ENCODE measurements around the gene PCBP3. TPM values are rescaled to one million over a fixed set of nuclear protein-coding genes. Genes with fewer than 3 reads are reported as not detected.

PCBP3 gene
- total and polyA plus RNA-seq, 2 of the 13 experiments (the other 11 are each of a cell fraction or from before 2014, with no cell fraction given), result not detected

GRCh38 chr21:45615145-45615711 lies 28.3 kb upstream of the PCBP3 start:
- Histone ChIP-seq H3K9me3 (ENCODE audit: low read length) (no peaks in the 10 kb centered on the region), H2AFZ (ENCODE audit: low read length) (no peak overlapping the region), H3K79me2 (ENCODE audit: insufficient read depth, low read length) (no peaks in the 10 kb centered on the region), H4K20me1 (ENCODE audit: insufficient read depth, low read length) (no peaks in the 10 kb centered on the region), H3K36me3 (replicated peaks in 1 of 2; ENCODE audit: control insufficient read depth in 1 of 2, insufficient read depth in 2 of 2, low read length in 2 of 2) (no peaks in the 10 kb centered on the region), H3K27ac (ENCODE audit: extremely low read length, insufficient read depth, low read length) (no peak overlapping the region), H3K9ac (ENCODE audit: insufficient read depth, low read depth, low read length) (no peak overlapping the region), H3K27me3 (ENCODE audit: control insufficient read depth in 1 of 2, insufficient read depth in 2 of 2, low read length in 2 of 2) (peaks cover 15 to 80% of the 10 kb centered on the region in 2 experiments), H3K4me3 (replicated peaks in 1 of 3; ENCODE audit: insufficient read depth in 1 of 3, low read depth in 2 of 3, low read length in 3 of 3) (no peak overlapping the region; a peak in 1 of 6 replicates), H3K4me2 (ENCODE audit: low read depth, low read length) (peak overlapping the region; percentile 58), H3K4me1 (ENCODE audit: insufficient read depth, low read length) (peaks cover 12% of the 10 kb centered on the region)
- BruUV-seq (replicated peaks), result no TSS peak
- CTCF ChIA-PET (ENCODE audit: low intra/inter-chr PET ratio, low total read pairs), result no interaction called here
- POLR2A ChIA-PET, result no interaction called here
- peak; percentile 67 for FAIRE-seq
- peak; percentile 23 for DNase-seq (ENCODE audit: low spot score)
- in situ Hi-C loops (cut with HindIII; ENCODE audit: extremely low pct_ligation_motif_present, low pct_unique_long_range_greater_than_20kb), result no loop called here
- ATAC-seq, result peak; percentile 70
- 0% methylated on average over 20 of the region's 27 CpGs for WGBS (ENCODE audit: low lambda C conversion rate)
- intact Hi-C loops (cut with micrococcal nuclease; ENCODE audit: unreplicated experiment), result loop anchor here (1.0 kb wide), 1 partner anchor 205 kb away; no protein-coding TSS in a partner anchor
- TF ChIP-seq ERF (CRISPR knock-in tag; IDR thresholded peaks at IDR 0.05) (no peak), ZNF468 (CRISPR knock-in tag; IDR thresholded peaks at IDR 0.05) (no peak), HDAC1 (CRISPR knock-in tag; IDR thresholded peaks at IDR 0.05) (0 out of 2 replicates have a peak, but pooled peaks have one; percentile 34), PPARG (CRISPR knock-in tag; conservative IDR thresholded peaks at IDR 0.05) (no peak), ZNF687 (CRISPR knock-in tag; IDR thresholded peaks at IDR 0.05) (peak; percentile 50), TGIF2 (CRISPR knock-in tag; IDR thresholded peaks at IDR 0.05) (0 out of 2 replicates have a peak, but pooled peaks have one; percentile 31), ZNF605 (CRISPR knock-in tag; IDR thresholded peaks at IDR 0.05) (no peak), RFXAP (CRISPR knock-in tag; IDR thresholded peaks at IDR 0.05; ENCODE audit: borderline replicate concordance) (no peak), ARNT2 (CRISPR knock-in tag; IDR thresholded peaks at IDR 0.05; ENCODE audit: low read depth) (no peak), SNAI1 (CRISPR knock-in tag; IDR thresholded peaks at IDR 0.05; ENCODE audit: borderline replicate concordance) (no peak), MYC (CRISPR knock-in tag; IDR thresholded peaks at IDR 0.05; ENCODE audit: borderline replicate concordance) (peak; percentile 46; the same call in 1 of the 2 replicates), ARNT (IDR thresholded peaks at IDR 0.05) (no peak), CAMTA2 (CRISPR knock-in tag; IDR thresholded peaks at IDR 0.05; ENCODE audit: borderline replicate concordance) (no peak), ZNF782 (CRISPR knock-in tag; IDR thresholded peaks at IDR 0.05; ENCODE audit: borderline replicate concordance) (no peak), GMEB2 (CRISPR knock-in tag; IDR thresholded peaks at IDR 0.05; ENCODE audit: low read depth) (no peak), CTCF (CRISPR knock-in tag; IDR thresholded peaks at IDR 0.05) (peak; percentile 49), RCOR2 (CRISPR knock-in tag; IDR thresholded peaks at IDR 0.05) (no peak), STAG1 (CRISPR knock-in tag; IDR thresholded peaks at IDR 0.05) (peak; percentile 24; the same call in 1 of the 2 replicates)

All from HepG2 (cell line).